GM23248 (cell line): ENCODE measurements around the gene PHC2.

Experiments
- EZH2 ChIP-seq: fragments of 200-600 bp; sonication (generic); IDR thresholded peaks from 2 replicates; pipeline ENCODE4 v1.6.1; 2018; ENCODE audit warnings: antibody characterized with exemption, mild to moderate bottlenecking; ENCODE audit not compliant: insufficient read depth, poor library complexity, severe bottlenecking
- EZH2phosphoT487 ChIP-seq: fragments of 200-600 bp; sonication (generic); IDR thresholded peaks from 2 replicates; pipeline ENCODE4 v1.6.1; 2018; ENCODE audit warnings: antibody characterized with exemption, moderate library complexity, mild to moderate bottlenecking, low read depth; ENCODE audit not compliant: insufficient read depth

- TF ChIP-seq EZH2phosphoT487 (no peak), EZH2 (no peak)
These were observed 67.4 kb downstream of the PHC2 start for GRCh38 chr1:33363470-33363861.
